RWPE2 (cell line): ENCODE results near the gene PARP12.

Experiments
- ATAC-seq: fragments of 200-7000 bp; cut with Tn5 transposase; 3 replicates; pipeline ENCODE4 v1.9.1; 2021; ENCODE audit warnings: low read depth
- DNase-seq: peaks from one replicate; pipeline ENCODE4 v3.0.0-alpha.2; 2020; ENCODE audit warnings: low spot score
- H3K27ac ChIP-seq: fragments of 450-650 bp; 2 replicates; pipeline ENCODE4 v1.5.1; 2017; ENCODE audit warnings: mild to moderate bottlenecking; ENCODE audit not compliant: poor library complexity, severe bottlenecking
- H3K27me3 ChIP-seq: fragments of 250-450 bp; sonication (Bioruptor Pico); 2 replicates; pipeline ENCODE4 v1.5.1; 2021; ENCODE audit warnings: mild to moderate bottlenecking, moderate library complexity; ENCODE audit not compliant: insufficient read depth, poor library complexity, severe bottlenecking
- H3K36me3 ChIP-seq: fragments of 250-450 bp; sonication (Bioruptor Pico); 2 replicates; pipeline ENCODE4 v1.5.1; 2020; ENCODE audit warnings: low read depth, mild to moderate bottlenecking, moderate library complexity
- H3K4me1 ChIP-seq: fragments of 250-450 bp; sonication (Bioruptor Pico); 2 replicates; pipeline ENCODE4 v1.5.1; 2021; ENCODE audit warnings: mild to moderate bottlenecking, moderate library complexity; ENCODE audit not compliant: insufficient read depth, poor library complexity, severe bottlenecking
- H3K4me3 ChIP-seq: fragments of 250-450 bp; sonication (Bioruptor Pico); 2 replicates; pipeline ENCODE4 v1.5.1; 2021; ENCODE audit warnings: mild to moderate bottlenecking, moderate library complexity; ENCODE audit not compliant: severe bottlenecking
- H3K9me3 ChIP-seq: fragments of 250-450 bp; sonication (Bioruptor Pico); 2 replicates; pipeline ENCODE4 v1.5.1; 2021; ENCODE audit warnings: mild to moderate bottlenecking, moderate library complexity; ENCODE audit not compliant: severe bottlenecking
- TF ChIP-seq, protein P1 (sequence below): fragments of 450-650 bp; IDR thresholded peaks from one replicate; pipeline ENCODE4 v1.5.1; 2017; ENCODE audit warnings: mild to moderate bottlenecking, moderate library complexity; ENCODE audit not compliant: poor library complexity, severe bottlenecking

Gene PARP12

DNA sequence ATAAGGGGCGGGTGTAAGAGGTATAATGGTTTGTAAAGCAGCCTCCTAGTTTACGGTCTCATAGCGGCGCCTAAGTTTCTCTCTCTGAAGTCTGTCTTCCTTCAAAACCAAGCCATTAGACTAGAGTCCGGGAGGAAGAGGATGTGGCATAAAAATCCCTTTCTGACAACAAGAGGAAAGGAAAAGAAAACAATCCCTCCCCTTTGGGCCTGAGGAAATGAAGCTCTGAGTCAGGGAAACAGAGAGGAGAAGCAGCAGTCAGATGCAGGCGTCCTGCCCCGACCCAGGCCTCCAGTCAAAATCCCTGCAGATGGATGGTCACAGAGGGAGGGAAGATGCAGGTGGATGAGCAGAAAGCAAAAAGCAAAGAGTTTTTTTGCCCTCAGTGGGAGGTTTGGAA is 23.7 kb downstream of the PARP12 start:
- H3K4me1 ChIP-seq, result peaks cover 17% of the 10 kb centered on the region
- DNase-seq, result no peak
- H3K36me3 ChIP-seq, result peaks cover 47% of the 10 kb centered on the region
- no peak for ATAC-seq
- H3K9me3 ChIP-seq, result no peaks in the 10 kb centered on the region
- no peak overlapping the region for H3K4me3 ChIP-seq
- TF ChIP-seq, protein P1, sequence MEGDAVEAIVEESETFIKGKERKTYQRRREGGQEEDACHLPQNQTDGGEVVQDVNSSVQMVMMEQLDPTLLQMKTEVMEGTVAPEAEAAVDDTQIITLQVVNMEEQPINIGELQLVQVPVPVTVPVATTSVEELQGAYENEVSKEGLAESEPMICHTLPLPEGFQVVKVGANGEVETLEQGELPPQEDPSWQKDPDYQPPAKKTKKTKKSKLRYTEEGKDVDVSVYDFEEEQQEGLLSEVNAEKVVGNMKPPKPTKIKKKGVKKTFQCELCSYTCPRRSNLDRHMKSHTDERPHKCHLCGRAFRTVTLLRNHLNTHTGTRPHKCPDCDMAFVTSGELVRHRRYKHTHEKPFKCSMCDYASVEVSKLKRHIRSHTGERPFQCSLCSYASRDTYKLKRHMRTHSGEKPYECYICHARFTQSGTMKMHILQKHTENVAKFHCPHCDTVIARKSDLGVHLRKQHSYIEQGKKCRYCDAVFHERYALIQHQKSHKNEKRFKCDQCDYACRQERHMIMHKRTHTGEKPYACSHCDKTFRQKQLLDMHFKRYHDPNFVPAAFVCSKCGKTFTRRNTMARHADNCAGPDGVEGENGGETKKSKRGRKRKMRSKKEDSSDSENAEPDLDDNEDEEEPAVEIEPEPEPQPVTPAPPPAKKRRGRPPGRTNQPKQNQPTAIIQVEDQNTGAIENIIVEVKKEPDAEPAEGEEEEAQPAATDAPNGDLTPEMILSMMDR, result no peak
- no peak overlapping the region for H3K27ac ChIP-seq
- no peaks in the 10 kb centered on the region for H3K27me3 ChIP-seq

DNA sequence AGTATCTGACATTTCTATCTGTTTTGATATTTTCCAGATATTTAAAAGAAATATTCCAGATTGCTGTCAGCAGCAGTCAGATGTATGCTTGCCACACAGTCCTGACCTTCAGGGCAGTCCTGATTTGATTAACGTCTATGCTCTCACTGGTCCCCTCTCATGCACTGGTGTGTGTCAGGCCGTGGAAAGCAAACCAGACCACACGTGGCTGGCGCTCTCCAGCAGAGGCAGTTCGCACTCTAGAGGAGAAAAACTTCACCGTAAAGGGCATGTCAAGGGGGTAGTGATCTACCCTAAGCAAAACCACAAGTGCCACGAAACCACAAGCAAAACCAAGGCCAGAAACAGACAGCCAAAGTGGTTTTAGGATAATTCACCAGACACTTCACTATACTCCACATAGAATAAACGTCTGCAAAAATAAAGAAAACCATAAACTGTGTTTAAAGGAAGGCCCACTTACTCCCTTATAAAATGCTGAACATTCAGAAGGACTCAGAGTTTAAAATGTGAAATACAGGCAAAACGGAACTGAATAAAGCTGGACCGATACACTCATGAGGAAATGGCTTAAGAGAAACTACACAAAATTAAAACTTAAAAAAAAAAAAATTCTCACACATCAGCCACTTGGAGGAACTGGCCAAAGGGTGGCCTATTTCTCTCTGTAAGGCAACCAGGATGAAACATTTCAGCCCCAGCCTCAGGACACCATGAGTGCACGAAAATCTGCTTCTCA is 26.4 kb downstream of the PARP12 start:
- H3K27ac ChIP-seq, result peak overlapping the region; percentile 98
- no peaks in the 10 kb centered on the region for H3K27me3 ChIP-seq
- H3K4me1 ChIP-seq, result peaks cover 33% of the 10 kb centered on the region
- ATAC-seq (no peak), DNase-seq (no peak)
- TF ChIP-seq, protein P1, result no peak
- H3K36me3 ChIP-seq, result peaks cover 48% of the 10 kb centered on the region
- no peak overlapping the region for H3K4me3 ChIP-seq
- H3K9me3 ChIP-seq, result no peaks in the 10 kb centered on the region

DNA sequence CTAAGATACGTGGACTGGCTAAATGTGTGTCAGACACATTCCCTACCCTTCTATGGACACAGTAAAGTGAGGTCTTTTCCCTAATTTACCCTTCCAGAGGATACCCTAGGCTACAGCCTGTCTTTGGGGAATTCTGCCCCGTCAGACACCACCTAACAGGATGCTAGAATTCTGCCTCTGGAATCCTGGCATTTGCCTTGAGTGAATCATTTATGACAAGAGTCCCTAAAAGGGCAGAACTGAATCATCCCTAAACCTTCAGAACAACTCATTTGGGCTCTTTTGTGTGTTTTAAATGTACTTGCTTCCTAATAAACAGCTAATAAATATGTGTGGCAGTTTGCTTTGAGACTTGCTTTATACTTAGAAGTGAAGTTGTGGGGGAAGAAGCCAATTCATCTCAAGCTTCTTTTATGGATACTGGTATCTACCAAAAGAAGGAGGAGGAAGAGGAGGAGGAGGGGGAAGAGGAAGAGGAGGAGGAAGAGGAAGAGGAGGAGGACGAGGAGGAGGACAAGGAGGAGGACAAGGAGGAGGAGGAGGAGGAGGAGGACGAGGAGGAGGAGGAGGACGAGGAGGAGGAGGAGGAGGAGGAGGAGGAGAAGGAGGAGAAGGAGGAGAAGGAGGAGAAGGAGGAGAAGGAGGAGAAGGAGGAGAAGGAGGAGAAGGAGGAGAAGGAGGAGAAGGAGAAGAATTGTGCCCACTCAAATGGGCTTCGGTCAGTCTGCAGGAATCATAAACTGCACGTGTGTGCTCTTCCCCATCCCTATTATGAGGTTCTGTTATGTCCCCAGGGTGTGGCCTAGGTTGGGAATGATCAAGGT is 27.1 kb downstream of the PARP12 start:
- DNase-seq, result no peak
- Histone ChIP-seq H3K4me3 (no peak overlapping the region), H3K4me1 (peaks cover 33% of the 10 kb centered on the region)

DNA sequence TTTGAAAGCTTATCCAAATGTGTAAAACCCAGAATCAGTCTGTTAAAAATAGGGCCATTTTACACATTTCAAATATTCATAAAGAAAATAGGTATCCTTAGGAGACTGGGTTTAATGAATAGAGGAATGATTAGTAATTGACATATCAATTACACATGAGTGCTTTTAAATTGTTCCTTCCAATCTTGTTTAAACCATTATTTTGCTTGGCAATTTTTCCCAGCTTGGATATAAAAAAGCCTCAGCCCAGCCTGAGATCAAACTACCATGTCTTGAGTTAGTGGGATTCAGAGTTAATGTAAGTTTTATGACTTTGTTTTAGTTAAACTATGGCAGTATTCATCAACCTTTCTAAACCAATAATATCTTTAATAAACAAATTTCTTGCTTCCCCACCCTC is 28.3 kb downstream of the PARP12 start:
- peaks cover 33% of the 10 kb centered on the region for H3K4me1 ChIP-seq
- no peaks in the 10 kb centered on the region for H3K9me3 ChIP-seq
- H3K27ac ChIP-seq, result peak overlapping the region; percentile 98
- TF ChIP-seq, protein P1, result no peak
- no peak overlapping the region for H3K4me3 ChIP-seq
- H3K27me3 ChIP-seq, result no peaks in the 10 kb centered on the region
- DNase-seq, result no peak
- H3K36me3 ChIP-seq, result peaks cover 51% of the 10 kb centered on the region
- no peak for ATAC-seq

More for the DNA sequence above, 27.1 kb downstream of the PARP12 start:
- Histone ChIP-seq H3K27ac (peak overlapping the region; percentile 98), H3K9me3 (no peaks in the 10 kb centered on the region), H3K27me3 (no peaks in the 10 kb centered on the region), H3K36me3 (peaks cover 48% of the 10 kb centered on the region)
- TF ChIP-seq, protein P1, result no peak
- ATAC-seq, result peak; percentile 74
